NCI-H748 treated with DMSO at 0.1 percent for 48 hours (cell line): ENCODE measurements around the gene CCDC88C.
"Not testable (repeated sequence)": the region's sequence is repeated elsewhere in the genome, so short reads cannot be mapped to it uniquely, and the experiment has no call there.

Experiments
- DNase-seq: peaks from one replicate; lab custom pipeline; 2025; lab: John Stamatoyannopoulos, UW

Gene CCDC88C

GRCh38 chr14:91266276-91266675 lies 151.3 kb downstream of the CCDC88C start:
- not testable (repeated sequence) for DNase-seq

DNA sequence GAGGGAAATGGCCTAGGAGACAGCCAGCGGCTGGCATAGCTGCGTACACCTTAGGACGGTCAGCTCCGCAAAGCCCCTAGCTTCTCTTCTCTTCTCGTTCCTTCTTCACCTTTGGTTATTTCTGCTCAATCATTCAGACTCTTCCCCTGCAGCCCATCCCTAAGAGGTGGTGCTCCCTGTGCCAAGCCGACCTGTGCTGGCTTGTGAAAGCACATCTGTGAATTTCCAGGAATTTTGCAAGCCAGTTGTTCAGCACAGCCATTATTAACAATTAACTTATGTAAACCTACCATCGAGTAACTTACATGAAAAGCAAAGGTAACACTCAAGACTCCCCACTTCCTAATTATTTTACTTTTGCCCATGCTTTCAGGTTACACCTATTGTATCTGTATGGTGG lies 152.2 kb downstream of the CCDC88C start:
- DNase-seq = no peak

- DNase-seq = no peak
These were observed 153.2 kb downstream of the CCDC88C start for GRCh38 chr14:91264151-91265150.

DNA sequence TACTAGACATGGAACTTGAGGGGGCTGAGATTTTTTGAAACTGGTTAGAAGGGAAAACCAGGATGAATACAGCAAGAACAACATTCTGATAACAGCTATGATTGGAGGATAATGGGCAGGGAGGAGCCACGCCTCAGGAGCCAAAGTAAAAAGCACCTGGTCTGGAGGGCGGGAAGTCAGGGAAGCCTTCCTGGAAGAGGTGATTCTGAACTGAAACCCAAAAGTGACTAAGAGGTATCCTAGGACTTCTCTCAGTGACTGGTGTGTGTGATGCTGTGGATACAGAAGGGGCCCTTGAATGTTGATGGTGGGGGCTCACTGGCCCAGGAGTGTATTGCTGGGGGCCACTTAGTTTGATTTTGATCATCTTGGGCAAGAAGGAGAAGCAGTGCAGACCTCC lies 154.3 kb downstream of the CCDC88C start:
- DNase-seq = no peak

DNA sequence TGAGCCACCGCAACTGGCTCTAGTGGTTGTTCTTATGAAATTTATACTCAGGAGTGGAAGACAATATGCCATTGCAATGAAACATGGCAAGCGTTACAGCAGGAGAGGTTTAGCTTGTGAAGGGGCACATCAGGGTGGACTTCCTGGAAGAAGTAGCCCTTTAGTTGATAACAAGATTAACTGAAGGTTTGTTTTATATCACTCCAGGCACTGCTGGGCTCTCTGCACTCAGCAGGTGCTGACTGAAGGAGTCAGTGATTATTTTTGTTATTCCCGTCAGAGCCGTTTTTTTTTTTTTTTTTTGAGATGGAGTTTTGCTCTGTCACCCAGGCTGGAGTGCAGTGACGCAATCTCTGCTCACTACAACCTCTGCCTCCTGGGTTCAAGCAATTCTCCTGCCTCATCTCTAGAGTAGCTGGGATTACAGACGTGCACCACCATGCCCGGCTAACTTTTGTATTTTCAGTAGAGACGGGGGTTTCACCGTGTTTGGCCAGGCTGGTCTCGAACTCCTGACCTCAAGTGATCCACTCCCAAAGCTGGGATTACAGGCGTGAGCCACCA lies 155.6 kb downstream of the CCDC88C start:
- DNase-seq = no peak

- DNase-seq = no peak
These were observed 156.5 kb downstream of the CCDC88C start for GRCh38 chr14:91261115-91261514.

GRCh38 chr14:91258876-91259275 lies 158.7 kb downstream of the CCDC88C start:
- no peak for DNase-seq

- no peak for DNase-seq
These were observed 159.5 kb downstream of the CCDC88C start for GRCh38 chr14:91258011-91258618.

- DNase-seq = no peak
These were observed 160.2 kb downstream of the CCDC88C start for GRCh38 chr14:91257328-91258010.

GRCh38 chr14:91256661-91257060 lies 161.0 kb downstream of the CCDC88C start:
- DNase-seq = no peak

DNA sequence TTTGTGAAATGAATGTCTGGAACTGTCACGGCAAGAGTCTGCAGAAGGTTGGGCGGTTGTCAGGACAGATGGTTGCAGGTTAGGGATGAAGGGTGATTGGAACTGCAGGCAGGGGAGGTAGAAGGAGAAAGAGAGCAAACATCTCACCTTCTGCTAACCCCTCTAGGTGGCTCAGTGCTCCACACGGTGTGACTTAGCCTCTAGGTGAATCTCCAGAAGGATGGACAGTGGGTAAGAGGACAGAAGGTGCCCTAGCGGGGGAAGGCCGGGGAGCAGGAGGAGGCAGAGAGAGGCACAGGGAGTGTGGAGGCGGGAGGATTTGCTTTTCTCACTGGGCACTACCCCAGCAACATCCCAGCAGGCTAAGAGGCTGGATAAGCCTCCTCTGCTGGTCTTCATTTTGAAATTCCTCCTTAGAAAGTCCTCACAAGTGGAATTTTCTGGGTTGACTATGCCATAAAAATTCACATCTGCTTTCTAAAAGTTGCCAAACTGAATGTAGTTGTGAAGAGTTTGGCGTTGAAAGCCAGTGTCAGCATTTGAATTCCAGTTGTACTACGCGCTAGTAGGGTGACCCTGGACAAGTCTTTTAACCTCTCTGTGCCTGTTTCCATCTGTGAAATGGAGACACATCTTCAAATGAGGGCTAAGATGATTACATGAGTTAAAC lies 162.5 kb downstream of the CCDC88C start:
- DNase-seq = no peak

- DNase-seq = no peak
These were observed 163.2 kb downstream of the CCDC88C start for GRCh38 chr14:91254461-91254860.

- DNase-seq = no peak
These were observed 163.8 kb downstream of the CCDC88C start for GRCh38 chr14:91253795-91254323.

- no peak for DNase-seq
These were observed 164.5 kb downstream of the CCDC88C start for GRCh38 chr14:91252871-91253794.

DNA sequence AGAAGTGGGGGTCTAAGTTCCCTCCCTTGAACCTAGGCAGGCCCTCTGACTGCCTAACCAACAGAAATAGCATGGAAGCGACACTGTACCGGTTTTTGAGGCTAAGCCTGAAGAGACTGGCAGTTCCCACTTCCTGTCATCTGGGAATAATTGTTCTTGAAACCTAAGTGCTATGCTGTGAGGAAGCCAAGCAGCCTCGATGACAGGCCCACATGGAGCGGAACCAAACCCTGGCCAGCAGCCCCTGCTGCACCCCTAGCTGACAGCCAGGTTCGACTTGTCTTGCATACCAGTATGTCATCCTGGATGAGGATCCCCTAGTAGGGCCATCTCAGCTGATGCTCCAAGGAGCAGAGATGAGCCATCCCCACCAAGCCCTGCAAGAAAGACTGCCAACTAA lies 166.7 kb downstream of the CCDC88C start:
- no peak for DNase-seq

GRCh38 chr14:91249841-91250616 lies 167.6 kb downstream of the CCDC88C start:
- DNase-seq = peak; percentile 96

DNA sequence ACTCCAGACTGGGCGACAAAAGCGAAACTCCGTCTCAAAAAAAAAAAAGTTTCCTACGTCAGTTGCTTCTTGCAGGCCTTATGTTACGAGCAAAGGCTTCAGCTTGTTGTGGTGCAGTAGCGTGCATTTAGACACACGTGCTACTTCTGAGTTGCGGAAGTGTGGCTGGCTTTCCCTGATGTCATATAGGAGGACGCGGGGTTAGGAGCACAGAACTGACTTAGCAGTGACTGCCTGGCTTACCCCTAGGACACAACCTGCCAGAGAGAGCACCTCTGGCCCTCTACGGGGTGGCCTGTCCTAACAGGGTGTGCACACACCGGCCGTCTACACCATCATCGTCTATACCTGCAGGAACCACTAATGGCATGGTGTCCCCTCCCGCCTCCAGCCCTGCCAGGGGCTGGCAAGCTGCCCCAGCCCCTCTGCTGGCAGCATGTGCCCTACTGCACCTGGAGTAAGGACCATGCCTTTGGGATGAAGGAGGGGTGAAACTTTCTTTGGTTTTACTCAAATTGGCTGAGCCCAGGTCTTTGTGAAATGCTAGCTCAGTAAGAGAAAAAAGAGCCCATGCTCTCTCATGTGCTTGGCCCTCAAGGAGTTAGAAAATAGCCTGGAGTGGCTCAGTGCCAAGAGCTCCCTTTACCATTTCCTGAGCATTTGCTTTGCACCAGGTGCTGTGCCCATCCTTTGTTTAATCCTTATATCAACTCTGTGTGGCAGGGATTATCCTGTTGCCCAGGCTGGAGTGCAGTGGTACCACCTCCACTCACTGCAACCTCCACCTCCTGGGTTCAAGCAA lies 171.4 kb downstream of the CCDC88C start:
- DNase-seq = no peak

DNA sequence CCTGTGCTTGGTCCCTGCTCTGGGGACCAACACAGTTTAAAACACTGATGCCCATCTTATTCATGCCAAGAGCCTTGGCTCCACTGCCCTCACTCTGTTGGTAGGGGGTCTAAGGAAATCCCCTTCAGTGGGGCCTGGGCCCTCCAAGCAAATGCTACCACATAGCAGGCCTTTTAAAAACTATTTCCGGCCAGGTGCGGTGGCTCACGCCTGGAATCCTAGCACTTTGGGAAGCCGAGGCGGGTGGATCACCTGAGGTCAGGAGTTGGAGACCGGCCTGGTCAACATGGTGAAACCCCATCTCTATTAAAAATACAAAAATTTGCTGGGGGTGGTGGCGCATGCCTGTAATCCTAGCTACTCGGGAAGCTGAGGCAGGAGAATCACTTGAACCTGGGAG lies 172.0 kb downstream of the CCDC88C start:
- DNase-seq = not testable (repeated sequence)

DNA sequence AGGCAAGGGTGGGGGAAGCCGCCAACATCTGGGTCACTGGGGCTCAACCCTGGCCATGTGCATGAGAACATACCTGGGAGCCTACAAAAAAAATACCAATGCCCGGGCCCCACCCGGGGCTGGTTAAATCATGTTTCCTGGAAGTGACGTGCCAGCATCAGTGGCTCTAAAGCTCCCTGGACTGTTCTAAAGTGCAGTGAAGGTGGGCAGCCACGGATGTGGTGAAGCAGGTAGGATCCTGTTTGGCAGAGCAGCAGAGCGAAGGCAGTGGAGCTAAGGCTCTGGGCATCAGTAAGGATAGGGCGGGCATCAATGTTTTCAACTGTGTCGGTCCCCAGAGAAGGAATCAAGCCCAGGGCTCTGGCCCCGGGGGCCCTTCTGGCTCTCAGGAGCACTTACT lies 172.6 kb downstream of the CCDC88C start:
- no peak for DNase-seq
